ENCODE results near the gene TRPM3.

- no peak for TF ChIP-seq CTCF (IDR thresholded peaks at IDR 0.05)
- TF ChIP-seq POLR2A (IDR thresholded peaks at IDR 0.05), result no peak
- no peak for TF ChIP-seq POLR2AphosphoS5 (IDR thresholded peaks at IDR 0.05)
- no peak for TF ChIP-seq EP300 (IDR thresholded peaks at IDR 0.05)
Observed at GRCh38 chr9:70954126-70954525, 167.3 kb downstream of the TRPM3 start.
